ENCODE data around the gene CCDC88A.
"Not testable (repeated sequence)": the region's sequence is repeated elsewhere in the genome, so short reads cannot be mapped to it uniquely, and the experiment has no call there.

CCDC88A gene

DNA sequence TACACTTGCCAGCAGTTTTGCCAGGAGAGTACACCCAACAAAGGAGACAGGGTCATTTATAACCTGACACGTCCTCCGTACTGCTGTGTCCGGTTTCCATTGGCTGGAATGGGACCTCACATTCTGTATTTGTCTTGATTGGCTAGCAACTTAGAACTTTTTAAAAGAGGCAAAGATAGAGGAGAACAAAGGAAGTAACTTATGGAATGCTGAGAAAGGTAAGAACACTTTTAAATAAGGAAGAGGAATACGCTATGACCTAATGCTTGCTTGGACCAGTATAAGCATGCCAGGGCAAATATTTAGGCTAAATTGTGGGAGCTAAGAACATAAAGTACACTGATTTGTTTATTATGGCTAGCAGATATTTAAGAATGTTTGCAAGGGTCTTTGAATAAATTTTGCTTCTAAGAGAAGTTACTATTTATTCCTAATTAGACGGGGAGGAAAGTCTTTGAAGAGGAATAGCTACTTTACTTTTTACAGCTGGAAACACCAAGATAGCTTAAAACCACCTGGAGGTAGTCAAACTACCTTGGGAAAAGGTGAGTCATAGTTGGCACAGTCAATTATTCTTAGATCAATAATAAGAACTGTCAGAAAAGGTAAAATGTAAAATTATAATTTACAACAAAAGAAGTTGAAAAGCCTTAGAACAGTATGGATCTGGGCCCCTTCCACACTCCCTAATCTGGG lies 138.7 kb downstream of the CCDC88A start:
- Histone ChIP-seq H3K9ac (ENCODE audit: low read length) (peak overlapping the region; percentile 61), H3K4me1 (ENCODE audit: control insufficient read depth, low read depth, low read length) (peaks cover 21% of the 10 kb centered on the region), H3K4me3 (ENCODE audit: low read length) (peak overlapping the region; percentile 12), H3K27ac (ENCODE audit: low read length) (peak overlapping the region; percentile 88)
- not testable (repeated sequence) for H3K36me3 ChIP-seq (ENCODE audit: control insufficient read depth, low read depth, low read length); H3K27me3 ChIP-seq (ENCODE audit: control insufficient read depth, insufficient read depth, low read length); H3K9me3 ChIP-seq (ENCODE audit: control insufficient read depth, low read depth, low read length)

- Histone ChIP-seq H3K4me1 (ENCODE audit: control insufficient read depth, low read depth, low read length) (peaks cover 21% of the 10 kb centered on the region), H3K9ac (ENCODE audit: low read length) (peak overlapping the region; percentile 61), H3K4me3 (ENCODE audit: low read length) (peak overlapping the region; percentile 12), H3K27ac (ENCODE audit: low read length) (peak overlapping the region; percentile 88)
- H3K27me3 ChIP-seq (ENCODE audit: control insufficient read depth, insufficient read depth, low read length); H3K9me3 ChIP-seq (ENCODE audit: control insufficient read depth, low read depth, low read length); H3K36me3 ChIP-seq (ENCODE audit: control insufficient read depth, low read depth, low read length): not testable (repeated sequence)
Observed at GRCh38 chr2:55279859-55280424, 139.7 kb downstream of the CCDC88A start.

DNA sequence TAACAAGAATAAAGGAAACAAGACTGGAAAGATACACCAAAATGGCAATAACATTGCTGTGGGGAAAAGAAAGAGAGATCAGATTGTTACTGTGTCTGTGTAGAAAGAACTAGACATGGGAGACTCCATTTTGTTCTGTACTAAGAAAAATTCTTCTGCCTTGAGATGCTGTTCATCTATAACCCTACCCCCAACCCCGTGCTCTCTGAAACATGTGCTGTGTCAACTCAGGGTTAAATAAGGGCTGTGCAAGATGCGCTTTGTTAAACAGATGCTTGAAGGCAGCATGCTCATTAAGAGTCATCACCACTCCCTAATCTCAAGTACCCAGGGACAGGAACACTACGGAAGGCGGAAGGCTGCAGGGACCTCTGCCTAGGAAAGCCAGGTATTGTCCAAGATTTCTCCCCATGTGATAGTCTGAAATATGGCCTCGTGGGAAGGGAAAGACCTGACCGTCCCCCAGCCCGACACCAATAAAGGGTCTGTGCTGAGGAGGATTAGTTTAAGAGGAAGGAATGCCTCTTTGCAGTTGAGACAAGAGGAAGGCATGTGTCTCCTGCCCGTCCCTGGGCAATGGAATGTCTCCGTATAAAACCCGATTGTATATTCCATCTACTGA lies 140.3 kb downstream of the CCDC88A start:
- peak overlapping the region; percentile 69 for H3K27ac ChIP-seq (ENCODE audit: low read length)
- not testable (repeated sequence) for H3K36me3 ChIP-seq (ENCODE audit: control insufficient read depth, low read depth, low read length); H3K9me3 ChIP-seq (ENCODE audit: control insufficient read depth, low read depth, low read length); H3K27me3 ChIP-seq (ENCODE audit: control insufficient read depth, insufficient read depth, low read length)
- peak overlapping the region; percentile 12 for H3K4me3 ChIP-seq (ENCODE audit: low read length)
- peaks cover 21% of the 10 kb centered on the region for H3K4me1 ChIP-seq (ENCODE audit: control insufficient read depth, low read depth, low read length)
- H3K9ac ChIP-seq (ENCODE audit: low read length) = peak overlapping the region; percentile 48

DNA sequence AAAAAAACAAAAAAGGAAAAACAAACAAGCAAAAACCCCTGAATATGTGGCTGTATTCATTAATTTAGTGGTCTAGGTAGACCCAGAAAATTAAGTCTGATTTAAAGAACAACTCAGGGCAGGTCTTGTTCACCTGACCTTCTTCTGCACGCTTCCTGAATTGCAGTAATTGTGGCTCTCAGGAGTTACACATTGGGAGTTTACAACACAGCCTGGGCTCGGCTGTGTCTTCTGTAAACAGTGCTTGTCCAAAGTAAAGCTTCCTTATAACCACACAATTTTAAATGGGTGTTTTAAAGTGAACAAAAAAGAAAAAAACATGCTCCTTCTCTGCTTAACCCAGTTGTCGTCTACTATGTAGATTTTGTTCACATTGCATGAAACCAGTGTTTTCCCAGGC lies 142.3 kb downstream of the CCDC88A start:
- H3K27ac ChIP-seq (ENCODE audit: low read length) = no peak overlapping the region

GRCh38 chr2:55274346-55274745 lies 145.3 kb downstream of the CCDC88A start:
- peaks cover 11% of the 10 kb centered on the region for H3K4me1 ChIP-seq (ENCODE audit: control insufficient read depth, low read depth, low read length)
- not testable (repeated sequence) for H3K27me3 ChIP-seq (ENCODE audit: control insufficient read depth, insufficient read depth, low read length); H3K9me3 ChIP-seq (ENCODE audit: control insufficient read depth, low read depth, low read length); H3K36me3 ChIP-seq (ENCODE audit: control insufficient read depth, low read depth, low read length); H3K9ac ChIP-seq (ENCODE audit: low read length); H3K4me3 ChIP-seq (ENCODE audit: low read length); H3K27ac ChIP-seq (ENCODE audit: low read length)

More for the DNA sequence above, 142.3 kb downstream of the CCDC88A start:
- Histone ChIP-seq H3K4me1 (ENCODE audit: control insufficient read depth, low read depth, low read length) (peaks cover 21% of the 10 kb centered on the region), H3K9ac (ENCODE audit: low read length) (no peak overlapping the region), H3K27me3 (ENCODE audit: control insufficient read depth, insufficient read depth, low read length) (no peaks in the 10 kb centered on the region), H3K4me3 (ENCODE audit: low read length) (no peak overlapping the region), H3K36me3 (ENCODE audit: control insufficient read depth, low read depth, low read length) (no peaks in the 10 kb centered on the region), H3K9me3 (ENCODE audit: control insufficient read depth, low read depth, low read length) (no peaks in the 10 kb centered on the region)

DNA sequence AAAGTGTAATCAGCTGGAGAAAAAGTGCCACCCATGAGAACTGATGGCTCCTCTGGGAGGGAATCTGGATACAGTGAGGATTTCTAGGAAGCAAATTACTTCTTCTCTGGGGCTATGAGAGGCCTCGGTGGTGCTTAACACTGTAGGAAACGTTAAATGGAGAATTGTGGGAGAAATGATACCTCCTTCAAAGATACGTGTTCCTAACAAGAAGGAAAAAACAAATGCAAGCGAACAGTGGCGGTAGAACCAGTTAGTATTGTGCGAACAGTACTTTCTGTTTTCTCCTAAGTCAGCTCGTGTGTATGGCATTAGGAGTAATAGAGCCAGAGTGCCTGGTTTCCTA lies 150.0 kb downstream of the CCDC88A start:
- H3K9ac ChIP-seq (ENCODE audit: low read length) = peak overlapping the region; percentile 82
- H3K27ac ChIP-seq (ENCODE audit: low read length) = peak overlapping the region; percentile 35
- peaks cover 3% of the 10 kb centered on the region for H3K4me1 ChIP-seq (ENCODE audit: control insufficient read depth, low read depth, low read length)
- H3K27me3 ChIP-seq (ENCODE audit: control insufficient read depth, insufficient read depth, low read length) = no peaks in the 10 kb centered on the region
- no peaks in the 10 kb centered on the region for H3K36me3 ChIP-seq (ENCODE audit: control insufficient read depth, low read depth, low read length)
- H3K9me3 ChIP-seq (ENCODE audit: control insufficient read depth, low read depth, low read length) = no peaks in the 10 kb centered on the region
- peak overlapping the region; percentile 89 for H3K4me3 ChIP-seq (ENCODE audit: low read length)

- Histone ChIP-seq H3K27ac (ENCODE audit: low read length) (peak within 1 kb of the TSS; percentile 35), H3K4me1 (ENCODE audit: control insufficient read depth, low read depth, low read length) (peaks cover 3% of the 10 kb centered on the region), H3K9ac (ENCODE audit: low read length) (peak within 1 kb of the TSS; percentile 82), H3K36me3 (ENCODE audit: control insufficient read depth, low read depth, low read length) (peaks cover 5% of the 10 kb centered on the region), H3K27me3 (ENCODE audit: control insufficient read depth, insufficient read depth, low read length) (no peaks in the 10 kb centered on the region), H3K4me3 (ENCODE audit: low read length) (peak within 1 kb of the TSS; percentile 89), H3K9me3 (ENCODE audit: control insufficient read depth, low read depth, low read length) (no peaks in the 10 kb centered on the region)
Observed at GRCh38 chr2:55268907-55269644, 150.6 kb downstream of the CCDC88A start, which contains the start of gene MTIF2. MTIF2 (minus strand) TSS chr2:55269231; CDS start chr2:55263858, 5,373 bp downstream.

GRCh38 chr2:55268288-55268906 lies 151.3 kb downstream of the CCDC88A start:
- Histone ChIP-seq H3K4me1 (ENCODE audit: control insufficient read depth, low read depth, low read length) (peaks cover 3% of the 10 kb centered on the region), H3K27me3 (ENCODE audit: control insufficient read depth, insufficient read depth, low read length) (no peaks in the 10 kb centered on the region), H3K9me3 (ENCODE audit: control insufficient read depth, low read depth, low read length) (no peaks in the 10 kb centered on the region), H3K4me3 (ENCODE audit: low read length) (peak overlapping the region; percentile 89), H3K36me3 (ENCODE audit: control insufficient read depth, low read depth, low read length) (peaks cover 12% of the 10 kb centered on the region), H3K9ac (ENCODE audit: low read length) (peak overlapping the region; percentile 82), H3K27ac (ENCODE audit: low read length) (peak overlapping the region; percentile 15)

DNA sequence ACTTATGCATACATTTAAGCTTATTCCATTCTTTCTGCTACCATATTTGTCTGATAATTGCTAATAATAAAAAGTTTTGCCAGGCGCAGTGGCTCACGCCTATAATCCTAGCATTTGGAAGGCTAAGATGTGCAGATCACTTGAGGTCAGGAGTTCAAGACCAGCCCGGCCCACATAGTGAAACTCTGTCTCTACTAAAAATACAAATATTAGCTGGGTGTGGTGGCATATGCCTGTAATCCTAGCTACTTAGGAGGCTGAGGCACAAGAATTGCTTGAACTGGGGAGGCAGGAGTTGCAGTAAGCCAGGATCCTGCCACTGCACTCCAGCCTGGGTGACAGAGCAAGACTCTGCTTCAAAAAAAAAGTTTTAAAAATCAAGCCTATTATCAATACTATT lies 160.1 kb downstream of the CCDC88A start:
- H3K36me3 ChIP-seq (ENCODE audit: control insufficient read depth, low read depth, low read length) = peaks cover 30% of the 10 kb centered on the region
- not testable (repeated sequence) for H3K27ac ChIP-seq (ENCODE audit: low read length); H3K4me3 ChIP-seq (ENCODE audit: low read length); H3K9ac ChIP-seq (ENCODE audit: low read length); H3K27me3 ChIP-seq (ENCODE audit: control insufficient read depth, insufficient read depth, low read length); H3K4me1 ChIP-seq (ENCODE audit: control insufficient read depth, low read depth, low read length); H3K9me3 ChIP-seq (ENCODE audit: control insufficient read depth, low read depth, low read length)

- Histone ChIP-seq H3K9me3 (ENCODE audit: control insufficient read depth, low read depth, low read length) (no peaks in the 10 kb centered on the region), H3K27me3 (ENCODE audit: control insufficient read depth, insufficient read depth, low read length) (no peaks in the 10 kb centered on the region), H3K27ac (ENCODE audit: low read length) (no peak overlapping the region), H3K36me3 (ENCODE audit: control insufficient read depth, low read depth, low read length) (peaks cover 24% of the 10 kb centered on the region), H3K4me1 (ENCODE audit: control insufficient read depth, low read depth, low read length) (no peaks in the 10 kb centered on the region), H3K9ac (ENCODE audit: low read length) (no peak overlapping the region), H3K4me3 (ENCODE audit: low read length) (no peak overlapping the region)
Observed at GRCh38 chr2:55252832-55253231, 166.8 kb downstream of the CCDC88A start.

DNA sequence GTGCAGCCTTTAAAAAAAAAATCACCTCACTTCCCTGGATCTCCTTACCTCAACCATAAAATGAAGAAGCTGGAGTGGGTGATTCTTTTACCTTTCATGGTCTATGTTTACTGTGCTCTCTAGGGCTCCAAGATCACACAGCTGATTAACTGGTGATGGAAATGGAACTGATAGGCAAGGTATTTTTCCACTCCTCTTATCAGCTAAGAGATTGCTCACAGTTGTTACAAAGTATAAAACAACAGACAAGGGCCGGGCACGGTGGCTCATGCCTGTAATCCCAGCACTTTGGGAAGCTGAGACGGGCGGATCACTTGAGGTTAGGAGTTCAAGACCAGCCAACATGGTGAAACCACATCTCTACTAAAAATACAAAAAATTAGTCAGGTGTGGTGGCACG lies 172.6 kb downstream of the CCDC88A start:
- Histone ChIP-seq H3K4me1 (ENCODE audit: control insufficient read depth, low read depth, low read length) (no peaks in the 10 kb centered on the region), H3K9me3 (ENCODE audit: control insufficient read depth, low read depth, low read length) (no peaks in the 10 kb centered on the region), H3K4me3 (ENCODE audit: low read length) (no peak overlapping the region), H3K27ac (ENCODE audit: low read length) (no peak overlapping the region), H3K9ac (ENCODE audit: low read length) (no peak overlapping the region), H3K27me3 (ENCODE audit: control insufficient read depth, insufficient read depth, low read length) (no peaks in the 10 kb centered on the region), H3K36me3 (ENCODE audit: control insufficient read depth, low read depth, low read length) (peaks cover 16% of the 10 kb centered on the region)
